HG03135 (cell line): Measurements from ENCODE around the gene ATXN10.

Experiments used
- ATAC-seq: cut with Tn5 transposase; IDR thresholded peaks from one replicate; pipeline ENCODE4 v1.9.1; 2021; ENCODE audit warnings: mild to moderate bottlenecking, moderate library complexity; ENCODE audit not compliant: unreplicated experiment

The ATXN10 gene

GRCh38 chr22:45754822-45755221 lies 83.2 kb downstream of the ATXN10 start:
- ATAC-seq = no peak

- ATAC-seq = no peak
Observed at GRCh38 chr22:45756558-45756957, 84.9 kb downstream of the ATXN10 start.

- no peak for ATAC-seq
Observed at GRCh38 chr22:45757068-45757467, 85.4 kb downstream of the ATXN10 start.

GRCh38 chr22:45757936-45758335 lies 86.3 kb downstream of the ATXN10 start:
- ATAC-seq = no peak

- no peak for ATAC-seq
Observed at GRCh38 chr22:45758603-45759002, 87.0 kb downstream of the ATXN10 start.

GRCh38 chr22:45760682-45761081 lies 89.0 kb downstream of the ATXN10 start:
- no peak for ATAC-seq

GRCh38 chr22:45762545-45763235 lies 91.1 kb downstream of the ATXN10 start:
- ATAC-seq = no peak

- ATAC-seq = no peak
Observed at GRCh38 chr22:45763236-45763624, 91.6 kb downstream of the ATXN10 start.

- ATAC-seq = no peak
Observed at GRCh38 chr22:45768490-45768889, 96.9 kb downstream of the ATXN10 start.

GRCh38 chr22:45769569-45770210 lies 98.1 kb downstream of the ATXN10 start:
- no peak for ATAC-seq

- no peak for ATAC-seq
Observed at GRCh38 chr22:45770506-45770905, 98.9 kb downstream of the ATXN10 start.

GRCh38 chr22:45771057-45771456 lies 99.4 kb downstream of the ATXN10 start:
- ATAC-seq = no peak

- ATAC-seq = no peak
Observed at GRCh38 chr22:45771711-45772110, 100.1 kb downstream of the ATXN10 start.

GRCh38 chr22:45772743-45773142 lies 101.1 kb downstream of the ATXN10 start:
- no peak for ATAC-seq

- ATAC-seq = no peak
Observed at GRCh38 chr22:45774001-45774670, 102.5 kb downstream of the ATXN10 start.

GRCh38 chr22:45775062-45775461 lies 103.4 kb downstream of the ATXN10 start:
- peak; percentile 12 for ATAC-seq

- peak; percentile 69 for ATAC-seq
Observed at GRCh38 chr22:45775569-45776312, 104.1 kb downstream of the ATXN10 start.

GRCh38 chr22:45776313-45776585 lies 104.6 kb downstream of the ATXN10 start:
- ATAC-seq = no peak

GRCh38 chr22:45777046-45777851 lies 105.6 kb downstream of the ATXN10 start:
- no peak for ATAC-seq

- no peak for ATAC-seq
Observed at GRCh38 chr22:45777852-45778375, 106.3 kb downstream of the ATXN10 start.

GRCh38 chr22:45781459-45781858 lies 109.8 kb downstream of the ATXN10 start:
- no peak for ATAC-seq
